WTC11 (cell line): ENCODE measurements around the gene ADCY1.

ENCODE experiments used
- NFYB ChIP-seq: sonication (generic); formaldehyde crosslinking; conservative IDR thresholded peaks from 2 replicates; pipeline ENCODE4 v1.8.0; 2022; ENCODE audit warnings: low read depth, missing genetic modification reagents
- TF ChIP-seq, protein P1 (sequence below): fragments of 200-600 bp; IDR thresholded peaks from 2 replicates; pipeline ENCODE4 v1.8.0; 2022; ENCODE audit warnings: antibody characterized with exemption

DNA sequence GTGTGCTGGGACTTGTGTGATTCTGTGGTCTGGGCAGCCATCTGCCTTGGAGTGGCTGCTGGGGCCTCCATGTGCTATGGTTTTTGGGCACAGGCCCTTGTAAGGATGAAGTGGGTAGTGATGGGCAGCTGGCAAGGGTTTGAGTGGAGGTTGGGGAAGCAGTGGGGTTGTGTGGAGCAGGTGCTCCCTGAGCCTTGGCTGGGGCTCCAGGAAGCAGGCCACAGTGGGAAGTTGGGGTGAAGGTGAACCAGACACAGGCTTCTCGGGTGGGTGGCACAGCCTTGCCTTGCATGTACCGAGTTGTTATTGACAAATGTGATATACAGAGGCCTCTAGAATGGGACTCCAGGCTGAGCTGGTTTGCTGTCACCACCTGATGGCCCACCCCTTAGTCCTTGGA is 82.3 kb downstream of the ADCY1 start:
- TF ChIP-seq NFYB (CRISPR knock-in tag) = no peak
- TF ChIP-seq, protein P1, sequence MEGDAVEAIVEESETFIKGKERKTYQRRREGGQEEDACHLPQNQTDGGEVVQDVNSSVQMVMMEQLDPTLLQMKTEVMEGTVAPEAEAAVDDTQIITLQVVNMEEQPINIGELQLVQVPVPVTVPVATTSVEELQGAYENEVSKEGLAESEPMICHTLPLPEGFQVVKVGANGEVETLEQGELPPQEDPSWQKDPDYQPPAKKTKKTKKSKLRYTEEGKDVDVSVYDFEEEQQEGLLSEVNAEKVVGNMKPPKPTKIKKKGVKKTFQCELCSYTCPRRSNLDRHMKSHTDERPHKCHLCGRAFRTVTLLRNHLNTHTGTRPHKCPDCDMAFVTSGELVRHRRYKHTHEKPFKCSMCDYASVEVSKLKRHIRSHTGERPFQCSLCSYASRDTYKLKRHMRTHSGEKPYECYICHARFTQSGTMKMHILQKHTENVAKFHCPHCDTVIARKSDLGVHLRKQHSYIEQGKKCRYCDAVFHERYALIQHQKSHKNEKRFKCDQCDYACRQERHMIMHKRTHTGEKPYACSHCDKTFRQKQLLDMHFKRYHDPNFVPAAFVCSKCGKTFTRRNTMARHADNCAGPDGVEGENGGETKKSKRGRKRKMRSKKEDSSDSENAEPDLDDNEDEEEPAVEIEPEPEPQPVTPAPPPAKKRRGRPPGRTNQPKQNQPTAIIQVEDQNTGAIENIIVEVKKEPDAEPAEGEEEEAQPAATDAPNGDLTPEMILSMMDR = no peak
